GM19351 (cell line): Measurements from ENCODE around the gene EGR4.
"Not testable (repeated sequence)": the region's sequence is repeated elsewhere in the genome, so short reads cannot be mapped to it uniquely, and the experiment has no call there.

Experiments
- ATAC-seq: cut with Tn5 transposase; IDR thresholded peaks from one replicate; pipeline ENCODE4 v1.9.1; 2021; ENCODE audit warnings: mild to moderate bottlenecking, moderate library complexity; ENCODE audit not compliant: unreplicated experiment

The EGR4 gene

DNA sequence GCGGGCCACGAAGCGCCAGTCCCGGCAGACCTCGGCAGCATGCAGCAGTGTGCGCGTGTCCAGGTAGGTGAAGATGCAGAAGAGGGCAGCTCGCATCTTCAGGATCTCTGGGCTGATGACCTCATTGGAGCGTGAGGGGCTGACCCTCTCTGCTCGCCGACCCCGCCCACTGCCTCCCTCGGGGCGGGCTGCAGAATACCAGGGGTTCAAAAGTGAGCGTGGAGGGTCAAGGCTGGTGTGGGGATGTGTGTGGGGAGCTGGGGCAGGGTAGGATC is 29.1 kb downstream of the EGR4 start:
- no peak for ATAC-seq

DNA sequence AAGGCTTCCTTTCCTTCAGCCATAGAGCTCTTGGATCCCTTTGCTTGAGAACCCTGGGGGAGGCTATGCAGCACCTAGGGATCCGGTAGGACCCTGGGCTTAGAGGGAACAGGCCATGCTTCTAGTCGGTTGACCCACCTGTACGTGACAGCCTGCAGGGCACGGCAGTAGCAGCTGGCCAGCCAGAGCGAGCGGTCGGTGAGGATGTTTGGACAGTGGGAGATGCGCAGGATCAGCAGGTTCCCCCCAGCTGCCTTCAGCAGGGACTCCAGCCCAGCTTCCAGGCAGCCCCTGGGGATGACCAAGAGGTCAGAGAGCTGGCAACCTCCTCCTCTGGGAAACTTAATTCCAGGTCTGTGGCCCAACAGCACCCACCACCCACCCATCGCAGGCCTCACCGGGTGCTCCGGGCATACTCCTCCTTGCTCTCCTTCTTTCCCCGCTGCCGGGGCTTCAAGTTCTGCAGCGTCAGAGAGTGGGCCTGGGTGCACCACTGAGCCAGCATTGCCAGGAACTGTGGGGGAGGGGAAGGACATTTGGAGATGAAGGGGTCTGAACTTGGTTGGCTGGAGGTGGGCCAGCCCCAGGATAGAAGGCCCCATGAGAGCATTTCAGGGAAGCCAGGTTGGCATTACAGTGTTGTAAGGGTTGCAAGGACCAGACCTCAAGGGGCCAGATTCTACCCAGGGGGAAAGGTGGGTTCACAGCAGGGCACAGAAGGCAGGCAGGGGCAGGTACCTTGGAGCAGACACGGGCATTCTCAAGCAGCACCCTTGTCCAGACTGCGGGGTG is 29.6 kb downstream of the EGR4 start:
- no peak for ATAC-seq

DNA sequence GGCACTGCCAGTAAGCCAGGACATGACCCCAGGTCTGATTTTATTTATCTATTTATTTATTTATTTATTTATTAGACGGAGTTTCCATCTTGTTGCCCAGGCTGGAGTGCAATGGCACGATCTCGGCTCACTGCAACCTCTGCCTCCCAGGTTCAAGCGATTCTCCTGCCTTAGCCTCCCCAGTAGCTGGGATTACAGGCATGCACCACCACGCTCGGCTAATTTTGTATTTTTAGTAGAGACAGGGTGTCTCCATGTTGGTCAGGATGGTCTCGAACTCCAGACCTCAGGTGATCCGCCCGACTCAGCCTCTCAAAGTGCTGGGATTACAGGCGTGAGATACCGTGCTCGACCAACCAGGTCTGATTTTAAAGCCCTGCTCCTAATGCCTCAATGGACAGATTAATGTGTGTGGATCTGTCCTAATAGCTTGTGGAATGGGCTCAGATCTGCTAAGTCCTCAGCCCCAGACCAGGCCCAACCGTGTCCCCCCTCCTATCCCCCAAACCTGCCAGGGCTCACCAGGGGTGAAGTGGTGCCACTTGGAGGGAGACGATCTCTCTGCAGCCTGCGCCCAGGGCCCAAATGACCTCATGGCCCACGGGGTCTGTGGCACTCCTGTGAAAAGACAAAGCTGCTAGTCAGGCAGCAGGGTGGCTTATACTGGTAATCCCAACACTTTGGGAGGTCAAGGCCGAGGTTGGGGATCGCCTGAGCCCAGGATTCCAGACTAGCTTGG is 30.5 kb downstream of the EGR4 start:
- not testable (repeated sequence) for ATAC-seq

DNA sequence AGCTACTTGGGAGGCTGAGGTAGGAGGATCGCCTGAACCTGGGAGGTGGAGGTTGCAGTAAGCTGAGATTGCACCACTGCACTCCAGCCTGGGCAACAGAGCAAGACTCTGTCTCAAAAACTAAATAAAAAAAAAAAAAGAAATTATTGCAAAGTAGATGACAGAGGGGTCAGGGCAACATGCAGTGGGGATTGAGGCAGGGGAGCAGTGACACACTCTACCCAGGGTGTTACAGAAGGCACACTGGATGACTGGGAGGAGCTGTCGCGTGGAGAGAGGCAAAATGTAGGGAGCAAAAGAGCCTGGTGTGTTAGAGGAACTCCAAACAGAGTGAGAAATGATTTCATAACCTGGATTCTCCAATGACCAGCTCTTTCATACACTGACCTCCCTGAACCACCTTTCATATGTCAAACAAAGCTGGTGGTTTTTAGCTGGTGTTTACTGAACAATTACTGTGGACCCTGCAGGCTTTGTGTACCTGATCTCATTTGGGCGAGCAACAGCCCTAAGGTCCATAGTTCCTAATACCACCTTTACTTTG is 31.2 kb downstream of the EGR4 start:
- ATAC-seq, result no peak

DNA sequence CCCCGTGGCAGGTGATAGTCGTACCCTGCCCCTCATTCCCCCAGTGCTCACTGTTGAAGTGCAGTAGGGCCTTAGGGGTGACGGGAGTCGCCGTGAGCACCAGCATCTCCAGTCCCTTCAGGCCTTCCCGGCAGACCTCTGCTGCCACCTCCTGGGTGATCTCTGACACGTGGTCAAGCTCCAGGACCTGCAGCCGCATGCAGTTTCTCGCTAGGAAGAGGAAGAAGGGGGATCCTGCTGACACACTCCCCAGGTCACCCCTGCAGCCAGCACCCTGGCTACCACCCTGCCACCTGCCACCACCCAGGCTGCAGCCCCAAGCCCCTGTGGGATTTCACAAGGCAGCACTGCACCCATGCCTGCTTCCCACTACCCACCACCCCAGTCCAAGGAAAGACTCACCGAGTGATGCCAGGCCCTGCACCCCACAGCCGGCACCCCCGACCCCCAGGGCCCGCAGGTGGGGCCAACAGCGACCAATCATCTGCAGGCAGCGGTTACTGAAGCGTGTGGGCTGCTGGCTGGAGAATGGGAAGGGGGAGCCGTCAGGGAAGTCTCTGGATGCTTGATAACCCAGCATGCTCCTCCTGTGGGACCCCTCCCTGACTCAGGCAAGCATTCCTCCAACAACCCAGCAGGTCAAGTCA is 32.9 kb downstream of the EGR4 start:
- no peak for ATAC-seq

DNA sequence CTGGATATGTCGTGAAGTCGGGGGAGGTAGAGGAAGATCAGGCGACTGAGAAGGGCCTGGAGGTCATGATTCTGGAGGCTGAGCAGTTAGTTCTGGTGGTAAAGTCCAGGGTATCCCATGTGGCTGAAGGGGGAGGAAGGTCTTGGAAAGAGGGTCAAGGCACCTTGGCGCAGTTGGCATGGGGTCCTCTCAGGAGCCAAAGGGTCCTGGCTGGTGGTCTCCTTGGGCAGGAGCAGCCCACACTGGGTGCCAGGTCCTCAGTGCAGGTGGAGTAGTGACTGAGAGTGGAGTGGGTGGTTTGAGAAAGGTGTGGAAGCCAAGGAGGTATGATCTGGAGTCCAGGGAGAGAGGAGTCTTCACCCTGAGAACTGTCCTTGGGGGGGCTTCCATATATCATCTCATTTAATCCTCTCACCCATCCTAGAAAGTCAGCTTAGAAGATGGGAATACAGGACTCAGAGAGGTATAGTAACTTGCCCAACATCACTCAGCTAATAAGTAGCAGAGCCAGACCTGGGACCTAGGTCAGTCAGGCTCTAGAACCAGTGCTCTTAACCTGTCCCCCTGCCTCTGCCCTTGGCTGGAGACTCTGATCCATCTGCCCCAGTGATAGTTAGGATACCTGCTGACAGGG is 33.5 kb downstream of the EGR4 start:
- no peak for ATAC-seq

DNA sequence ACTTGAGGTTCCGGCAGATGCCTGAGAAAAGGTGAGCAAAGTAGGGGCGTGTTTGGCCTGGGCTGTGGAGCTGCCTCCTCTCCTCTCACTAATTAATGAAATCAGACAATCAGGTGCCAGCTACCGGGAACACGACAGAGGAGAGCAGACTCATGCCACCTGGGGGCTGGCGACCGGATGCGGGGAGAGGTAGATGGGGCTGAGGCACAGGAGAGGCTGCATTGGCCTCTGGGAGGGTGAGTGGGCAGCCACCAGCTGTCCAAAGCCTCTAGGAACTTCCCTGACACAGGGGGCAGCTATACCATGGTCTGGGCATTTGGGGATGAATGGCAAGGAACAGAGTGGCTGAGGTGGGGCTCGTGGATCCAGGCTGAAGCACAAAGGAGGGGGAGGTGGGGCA is 34.1 kb downstream of the EGR4 start:
- ATAC-seq, result no peak

DNA sequence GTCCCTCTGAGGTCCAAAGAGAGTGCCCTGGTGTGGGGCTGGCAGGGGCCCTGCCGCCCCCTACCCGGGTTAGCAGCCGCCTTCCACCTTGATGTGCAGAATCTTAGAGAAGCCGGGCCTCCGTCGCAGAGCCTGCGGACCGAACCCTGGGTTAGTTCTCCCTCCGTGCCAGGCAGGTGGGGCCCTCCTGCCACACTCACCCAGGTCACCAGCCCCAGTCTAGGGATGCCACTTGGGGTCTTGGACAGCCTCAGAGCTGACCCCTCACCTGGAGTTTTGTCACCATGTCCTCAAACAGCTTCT is 34.5 kb downstream of the EGR4 start:
- no peak for ATAC-seq

DNA sequence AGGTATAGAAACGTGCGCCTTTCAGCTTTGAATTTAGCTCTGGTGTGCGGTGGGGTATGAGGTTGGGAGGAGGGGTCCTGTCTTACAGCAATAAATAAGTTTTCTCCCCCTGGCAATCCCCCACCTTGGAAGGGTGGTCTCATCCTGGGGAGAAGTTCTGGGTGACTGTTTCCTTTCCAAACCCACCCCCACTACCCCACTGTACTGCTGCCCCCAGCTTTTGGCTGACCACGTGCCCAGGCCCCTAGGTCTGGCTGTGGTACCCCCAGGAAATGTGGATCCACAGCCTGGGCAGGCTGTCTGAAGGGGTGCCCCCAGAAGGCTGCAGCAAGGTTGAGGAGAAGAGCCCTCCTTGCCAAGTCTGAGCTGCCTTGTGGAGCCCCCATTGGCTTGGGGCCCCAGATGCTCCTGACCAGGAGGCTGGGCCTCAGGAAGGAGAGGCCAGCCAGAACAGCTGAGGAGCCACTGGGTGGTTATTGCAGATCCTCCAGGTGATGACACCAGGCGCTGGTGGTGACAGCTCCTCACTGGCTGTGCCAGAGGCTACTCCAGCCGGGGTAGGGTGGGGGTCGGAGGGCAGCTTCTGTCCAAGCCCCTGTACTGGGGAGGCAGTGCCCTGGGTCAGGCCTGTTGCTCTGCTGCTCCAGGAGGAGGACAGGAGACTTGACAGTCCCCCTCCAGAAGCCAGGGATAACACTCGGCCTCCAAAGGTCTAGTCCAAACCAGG is 35.0 kb downstream of the EGR4 start:
- no peak for ATAC-seq

DNA sequence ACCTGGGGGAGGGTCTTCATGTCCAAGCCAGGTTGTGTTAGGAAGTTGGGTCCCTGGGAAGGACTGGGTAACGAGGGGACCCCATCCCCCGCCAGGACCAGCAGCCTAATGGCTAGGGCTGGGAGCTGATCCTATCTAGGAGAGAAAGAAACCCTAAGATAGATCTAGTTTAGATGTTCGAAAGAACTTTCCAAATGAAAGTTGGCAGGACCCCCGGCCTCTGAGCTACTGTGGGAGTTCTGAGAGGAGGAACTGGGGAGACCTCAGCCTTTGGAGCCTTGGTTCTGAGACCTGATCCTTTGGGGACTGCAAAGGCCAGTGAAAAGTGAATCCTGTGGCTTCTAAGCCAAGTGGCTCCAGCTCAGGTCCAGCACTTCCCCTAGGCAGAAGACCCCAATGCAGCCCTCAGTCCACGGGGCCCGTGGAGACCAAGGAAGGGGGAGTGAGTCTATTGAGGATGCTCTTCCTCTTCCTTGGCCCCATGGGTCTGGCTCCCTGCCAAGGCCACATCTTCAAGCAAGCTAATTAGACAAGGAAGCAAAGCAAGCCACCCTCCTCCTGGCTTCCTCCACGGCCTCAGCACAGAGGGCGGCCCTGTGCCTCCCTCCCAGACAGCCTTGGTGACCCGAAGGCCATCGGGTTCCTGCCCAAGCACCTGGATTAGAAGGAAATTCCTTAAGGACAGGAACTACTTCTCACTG is 35.8 kb downstream of the EGR4 start:
- ATAC-seq, result no peak

DNA sequence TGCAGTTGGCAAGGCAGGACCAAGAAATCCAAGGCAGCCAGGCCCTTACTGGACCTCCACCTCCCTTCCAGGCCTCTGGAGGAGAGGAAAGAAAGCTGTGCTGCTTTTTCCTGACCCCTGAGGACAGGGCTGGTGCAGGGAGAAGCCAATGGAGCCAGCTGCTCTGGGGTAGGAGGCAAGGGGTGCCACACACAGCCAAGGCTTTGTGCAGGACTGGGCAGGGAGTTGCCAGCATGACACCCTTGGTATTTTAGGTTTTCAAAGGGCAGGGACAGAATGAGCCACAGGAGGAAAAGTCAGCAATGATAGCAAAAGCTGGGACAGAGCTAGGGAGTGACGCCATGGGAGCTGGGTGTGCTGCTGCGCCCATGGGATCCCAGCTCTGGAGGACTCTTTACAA is 36.3 kb downstream of the EGR4 start:
- no peak for ATAC-seq

DNA sequence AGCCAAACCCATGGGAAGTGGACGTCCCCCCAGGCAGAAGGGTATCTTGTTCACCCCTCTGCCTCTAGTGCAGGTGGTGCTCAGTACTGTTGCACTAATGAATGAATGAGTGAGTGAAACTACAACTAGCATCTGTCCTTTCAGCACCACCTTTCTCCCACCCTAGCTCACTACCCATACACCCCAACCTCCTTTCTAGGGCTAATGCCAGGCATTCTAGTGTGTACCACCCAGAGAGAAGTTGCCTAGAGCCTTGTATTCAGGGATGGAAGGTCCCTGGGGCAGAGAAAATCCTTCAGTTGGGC is 36.8 kb downstream of the EGR4 start:
- no peak for ATAC-seq

DNA sequence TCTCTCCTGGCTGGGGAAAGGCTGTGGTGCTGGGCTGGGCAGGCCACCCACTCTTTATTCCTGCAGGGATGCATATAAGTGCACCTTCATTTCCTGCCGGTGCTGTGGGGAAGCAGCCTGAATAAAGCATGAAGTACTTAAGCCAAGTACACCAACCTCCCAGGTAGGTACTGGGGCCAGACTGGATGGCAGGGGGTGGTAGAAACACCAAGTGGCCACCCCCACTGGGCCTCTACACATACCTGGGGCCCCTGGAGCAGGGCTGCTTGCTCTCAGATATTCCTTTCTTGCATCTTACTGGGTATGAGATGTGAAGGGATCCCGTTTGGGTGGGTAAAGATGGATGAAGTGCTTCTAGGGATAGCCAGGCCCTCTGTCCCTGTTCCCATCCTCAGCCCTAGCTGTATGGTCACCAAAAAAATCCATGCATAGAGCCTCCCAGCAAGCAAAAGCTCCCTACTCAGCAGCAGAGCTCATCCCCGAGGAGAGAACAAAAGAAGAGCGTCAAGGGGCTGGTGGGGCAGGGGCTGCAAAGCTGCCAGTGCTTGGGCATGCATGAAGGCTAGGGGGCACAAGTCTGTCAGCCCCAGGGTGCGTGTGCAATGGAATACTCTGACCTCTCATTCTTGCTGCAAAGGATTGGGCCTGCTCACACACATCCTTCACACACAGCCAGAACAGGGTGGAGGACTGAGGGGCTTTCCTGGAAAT is 37.3 kb downstream of the EGR4 start:
- ATAC-seq, result no peak

DNA sequence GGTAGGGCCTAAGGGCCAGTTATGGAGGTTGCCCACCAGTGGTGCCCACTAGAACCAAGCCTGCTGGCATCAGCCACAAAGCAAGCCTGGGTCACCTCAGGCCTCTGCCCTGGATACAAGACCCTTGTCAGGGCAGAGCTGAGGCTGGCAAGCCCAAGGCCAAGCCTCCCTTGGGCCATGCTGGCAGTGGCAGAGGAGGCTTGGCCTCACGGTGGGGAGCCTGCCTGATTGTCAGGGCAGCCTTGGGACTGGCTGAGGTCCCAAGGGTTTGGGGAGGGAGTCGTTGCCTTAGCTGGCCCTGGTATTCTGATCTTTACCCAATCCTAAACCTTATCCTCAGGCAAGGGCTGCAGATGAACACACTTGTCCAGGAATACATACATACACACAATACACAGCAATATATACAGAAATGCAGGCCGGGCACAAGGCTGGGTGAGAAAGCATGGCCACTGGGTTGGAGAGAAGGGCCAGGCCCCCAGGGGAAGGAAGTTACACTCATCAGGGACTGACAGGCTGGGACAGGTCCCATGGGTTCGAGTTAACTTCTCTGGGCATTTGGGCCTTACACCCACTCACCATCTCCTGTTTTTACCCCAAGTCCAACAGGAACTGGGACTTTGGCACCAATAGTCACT is 38.2 kb downstream of the EGR4 start:
- no peak for ATAC-seq

DNA sequence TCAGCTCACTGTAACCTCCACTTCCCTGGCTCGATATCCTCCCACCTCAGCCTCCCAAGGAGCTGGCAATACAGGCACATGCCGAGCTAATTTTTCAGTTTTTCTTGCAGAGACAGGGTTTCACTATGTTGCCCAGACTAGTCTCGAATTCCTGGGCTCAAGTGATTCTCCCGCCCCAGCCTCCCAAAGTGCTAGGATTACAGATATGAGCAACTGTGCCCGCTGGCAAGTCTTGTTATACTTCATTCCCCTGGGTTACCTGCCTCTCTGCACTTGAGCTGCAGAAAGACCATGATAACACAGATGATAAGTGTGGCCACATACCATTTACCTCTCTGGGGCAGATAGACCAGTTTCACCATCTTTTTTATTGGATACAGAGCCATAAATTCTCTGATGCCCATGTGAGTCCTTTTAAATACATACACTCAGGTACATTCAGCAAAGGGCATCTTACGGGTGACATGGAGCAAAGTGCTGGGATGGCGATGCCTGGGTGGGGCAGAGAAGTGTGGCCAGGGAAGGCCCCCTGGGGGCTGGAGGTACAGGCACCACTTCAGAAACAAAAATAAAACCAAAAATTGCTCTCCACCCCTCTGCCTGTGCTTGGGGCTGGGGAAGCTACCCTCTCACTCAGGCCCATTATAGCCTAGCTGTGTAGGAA is 38.9 kb downstream of the EGR4 start:
- no peak for ATAC-seq

DNA sequence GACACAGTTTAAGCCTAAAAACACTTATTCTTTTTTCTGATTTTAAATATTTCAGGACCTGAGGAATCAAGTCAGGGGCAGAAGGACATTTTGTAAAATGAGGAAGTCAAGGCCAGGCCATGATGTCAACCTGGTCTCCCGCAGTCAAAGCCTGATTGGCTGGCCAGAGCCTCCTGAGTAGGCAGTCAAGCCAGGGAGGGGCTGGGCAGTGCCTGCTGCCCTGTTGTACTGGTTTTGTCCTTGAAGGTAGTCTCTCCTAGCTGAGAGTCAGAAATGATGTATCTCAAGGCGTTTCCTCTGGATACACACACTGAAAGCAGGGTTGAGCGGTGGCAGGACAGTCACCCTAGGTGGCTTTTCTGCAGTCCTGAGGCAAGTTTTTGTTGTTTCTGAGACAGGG is 39.4 kb downstream of the EGR4 start:
- ATAC-seq, result no peak

DNA sequence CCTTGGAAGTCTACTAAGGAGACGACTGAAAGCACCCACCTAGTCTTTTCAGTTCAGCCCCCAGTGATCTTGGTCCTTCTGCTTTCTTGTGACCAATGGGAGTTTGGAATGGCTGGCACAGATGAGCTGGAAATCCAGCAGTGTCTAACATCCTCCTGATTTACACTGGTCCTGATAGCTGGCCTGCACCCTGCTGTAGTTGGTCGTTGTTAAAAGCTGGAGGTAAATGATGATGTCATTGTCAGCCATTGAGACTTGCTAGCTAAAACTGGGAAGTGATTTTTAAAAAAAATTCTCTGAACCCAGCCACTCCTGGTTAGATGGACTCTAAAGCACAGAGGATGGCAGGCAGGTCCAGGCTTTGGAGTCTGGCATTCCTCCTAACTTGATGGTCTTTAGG is 39.9 kb downstream of the EGR4 start:
- no peak for ATAC-seq

DNA sequence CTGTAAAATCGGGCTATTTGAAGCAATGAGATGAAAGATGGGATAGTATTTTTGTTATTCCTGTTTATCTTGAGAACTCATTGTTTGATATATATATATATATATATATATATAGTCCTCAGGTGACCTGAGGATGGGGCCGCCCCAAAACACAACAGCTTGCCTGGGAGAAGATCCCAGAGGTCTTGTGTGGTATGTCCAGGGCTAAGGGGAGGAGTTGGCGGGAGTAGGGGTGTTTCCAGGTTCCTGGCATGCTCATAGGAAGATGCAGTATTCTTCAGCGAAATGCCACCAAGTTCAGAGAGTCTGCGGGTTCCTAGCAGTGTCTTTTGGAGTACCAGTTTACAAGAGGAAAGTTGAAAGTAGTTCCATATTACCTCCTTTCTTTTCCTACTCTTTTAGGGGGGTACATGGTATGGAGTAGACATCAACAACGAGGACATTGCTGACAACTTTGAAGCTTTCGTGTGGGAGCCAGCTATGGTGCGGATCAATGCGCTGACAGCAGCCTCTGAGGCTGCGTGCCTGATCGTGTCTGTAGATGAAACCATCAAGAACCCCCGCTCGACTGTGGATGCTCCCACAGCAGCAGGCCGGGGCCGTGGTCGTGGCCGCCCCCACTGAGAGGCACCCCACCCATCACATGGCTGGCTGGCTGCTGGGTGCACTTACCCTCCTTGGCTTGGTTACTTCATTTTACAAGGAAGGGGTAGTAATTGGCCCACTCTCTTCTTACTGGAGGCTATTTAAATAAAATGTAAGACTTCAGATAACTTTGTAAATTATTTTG is 40.9 kb downstream of the EGR4 start:
- ATAC-seq, result no peak
